GM18858 (cell line): Measurements from ENCODE around the gene CD1E.
"Not testable (repeated sequence)": the region's sequence is repeated elsewhere in the genome, so short reads cannot be mapped to it uniquely, and the experiment has no call there.

Experiments
- ATAC-seq: cut with Tn5 transposase; IDR thresholded peaks from one replicate; pipeline ENCODE4 v1.9.1; 2021; ENCODE audit not compliant: unreplicated experiment

The CD1E gene

GRCh38 chr1:158362482-158362881, 8.8 kb downstream of the CD1E start:
- ATAC-seq, result no peak

DNA sequence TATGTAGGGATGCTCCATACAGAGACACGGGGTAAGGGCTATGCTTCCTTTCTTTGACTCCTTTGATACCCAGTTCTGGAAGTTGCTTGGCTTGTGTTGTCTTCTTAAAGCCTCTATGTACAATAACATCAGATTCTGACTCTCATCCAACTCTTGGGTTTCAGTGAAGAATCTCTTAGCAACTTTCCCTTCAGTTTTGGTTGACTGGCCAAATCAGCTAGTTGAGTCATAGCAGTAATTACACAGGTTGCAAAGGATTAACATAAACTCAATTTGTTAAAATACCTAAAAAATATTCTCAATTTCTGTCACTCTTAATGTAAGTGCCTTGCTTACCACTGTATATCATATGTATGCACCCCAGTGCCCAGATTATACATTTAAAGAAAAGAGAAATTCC, 9.2 kb downstream of the CD1E start:
- ATAC-seq, result no peak

DNA sequence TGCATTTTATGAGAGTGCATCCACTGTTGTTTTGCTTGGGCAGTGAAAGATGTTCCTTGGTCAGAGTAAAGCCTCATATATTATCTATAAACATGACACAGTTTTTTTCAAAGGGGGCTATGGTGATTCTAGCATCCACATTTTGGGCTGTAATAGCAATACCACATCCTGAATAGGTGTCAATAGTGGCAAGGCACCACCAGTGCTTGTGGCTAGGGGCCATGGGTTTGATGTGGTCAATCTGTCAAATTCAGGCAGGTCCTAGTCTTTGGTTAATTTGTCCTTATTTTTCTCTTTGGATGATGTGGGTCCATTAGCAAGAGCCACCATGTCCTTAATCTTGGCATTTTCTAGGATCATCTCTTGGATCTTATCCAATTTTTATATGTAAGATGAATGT, 13.1 kb downstream of the CD1E start:
- ATAC-seq, result no peak

GRCh38 chr1:158371188-158371953, 17.7 kb downstream of the CD1E start:
- peak; percentile 96 for ATAC-seq

DNA sequence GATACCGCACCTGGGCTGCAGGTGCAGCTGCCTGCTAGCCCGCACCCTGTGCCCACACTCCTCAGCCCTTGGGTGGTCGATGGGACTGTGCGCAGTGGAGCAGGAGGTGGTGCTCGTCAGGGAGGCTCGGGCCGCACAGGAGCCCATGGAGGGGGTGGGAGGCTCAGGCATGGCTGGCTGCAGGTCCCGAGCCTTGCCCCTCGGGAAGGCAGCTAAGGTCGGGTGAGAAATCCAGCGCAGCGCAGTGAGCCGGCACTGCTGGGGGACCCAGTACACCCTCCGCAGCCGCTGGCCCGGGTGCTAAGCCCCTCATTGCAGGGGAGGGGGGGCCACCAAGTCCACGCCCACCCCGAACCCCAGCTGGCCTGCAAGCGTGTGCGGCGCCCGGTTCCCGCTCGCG, 20.4 kb downstream of the CD1E start:
- not testable (repeated sequence) for ATAC-seq

DNA sequence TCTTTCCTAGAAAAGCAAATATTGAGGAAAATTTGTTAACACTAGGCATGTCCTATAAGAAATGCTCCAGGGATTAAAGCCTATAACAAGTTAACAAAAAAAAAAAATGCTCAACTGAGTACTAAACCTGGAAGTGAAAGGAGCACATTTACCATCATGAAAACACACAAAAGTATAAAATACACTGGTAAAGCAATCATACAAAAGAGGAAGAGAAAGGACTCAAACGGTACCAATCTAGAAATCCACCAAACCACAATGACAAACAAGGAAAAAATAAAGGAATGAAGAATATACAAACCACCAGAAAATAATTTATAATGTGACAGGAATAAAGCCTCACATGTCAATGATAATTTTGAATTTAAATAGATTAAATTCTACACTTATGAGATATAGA, 21.2 kb downstream of the CD1E start:
- ATAC-seq, result no peak

DNA sequence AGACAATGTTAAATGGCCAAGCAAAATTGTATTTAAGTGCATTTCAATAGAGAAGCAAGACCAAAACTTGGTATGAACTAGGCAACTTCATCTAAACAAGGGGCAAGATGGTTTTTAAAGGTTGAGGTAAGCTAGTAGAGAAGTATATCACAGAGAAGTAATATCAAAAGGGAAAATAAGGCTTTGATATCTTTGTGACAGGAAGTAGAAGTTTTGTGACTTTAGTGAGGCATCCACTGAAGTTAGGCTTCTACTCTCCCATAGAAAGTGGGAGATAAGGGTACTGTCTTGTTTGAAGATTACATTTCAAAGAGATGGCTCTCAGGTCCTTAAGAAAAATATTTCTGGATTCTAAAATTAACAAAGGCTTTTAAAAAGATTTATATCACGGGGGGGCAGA, 36.6 kb downstream of the CD1E start:
- no peak for ATAC-seq

DNA sequence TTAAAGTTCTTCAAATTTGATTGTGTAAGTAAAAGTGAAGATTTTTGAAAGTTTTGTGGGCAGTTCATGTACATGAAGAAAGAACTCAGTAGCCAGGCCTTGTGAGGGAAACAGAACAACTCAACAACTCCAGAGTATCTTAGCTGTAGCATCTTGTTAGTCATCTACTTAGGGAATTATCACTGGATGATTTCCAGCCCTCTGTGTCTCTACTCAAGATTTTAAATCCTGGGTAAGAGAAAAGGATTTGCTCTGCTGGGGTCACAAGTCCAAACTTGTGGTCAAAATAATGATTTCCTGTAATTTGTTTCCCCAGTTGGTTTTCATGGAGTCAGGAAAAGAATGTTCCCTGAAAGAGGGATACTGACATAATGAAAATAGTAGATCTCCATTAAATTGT, 37.4 kb downstream of the CD1E start:
- ATAC-seq, result no peak

DNA sequence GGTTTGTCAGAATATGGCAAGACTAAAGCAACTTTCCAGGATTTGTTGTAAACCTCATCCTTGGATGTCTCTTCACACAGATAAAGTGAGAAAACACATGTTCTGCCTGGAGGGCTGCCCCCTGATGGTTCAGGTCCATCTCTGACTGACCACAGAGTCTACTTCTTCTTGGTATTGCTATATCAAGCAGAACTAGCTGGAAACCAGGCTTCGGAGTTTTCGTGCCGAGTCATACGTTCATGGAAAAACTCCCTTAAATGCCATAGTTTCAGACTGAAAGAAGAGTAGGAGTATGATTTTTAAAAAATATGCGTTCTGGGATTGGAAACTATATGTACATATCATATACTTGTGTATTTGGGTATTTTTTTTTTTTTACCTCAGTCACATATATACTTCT, 39.8 kb downstream of the CD1E start:
- no peak for ATAC-seq

GRCh38 chr1:158396646-158397045, 43.0 kb downstream of the CD1E start:
- ATAC-seq, result no peak

DNA sequence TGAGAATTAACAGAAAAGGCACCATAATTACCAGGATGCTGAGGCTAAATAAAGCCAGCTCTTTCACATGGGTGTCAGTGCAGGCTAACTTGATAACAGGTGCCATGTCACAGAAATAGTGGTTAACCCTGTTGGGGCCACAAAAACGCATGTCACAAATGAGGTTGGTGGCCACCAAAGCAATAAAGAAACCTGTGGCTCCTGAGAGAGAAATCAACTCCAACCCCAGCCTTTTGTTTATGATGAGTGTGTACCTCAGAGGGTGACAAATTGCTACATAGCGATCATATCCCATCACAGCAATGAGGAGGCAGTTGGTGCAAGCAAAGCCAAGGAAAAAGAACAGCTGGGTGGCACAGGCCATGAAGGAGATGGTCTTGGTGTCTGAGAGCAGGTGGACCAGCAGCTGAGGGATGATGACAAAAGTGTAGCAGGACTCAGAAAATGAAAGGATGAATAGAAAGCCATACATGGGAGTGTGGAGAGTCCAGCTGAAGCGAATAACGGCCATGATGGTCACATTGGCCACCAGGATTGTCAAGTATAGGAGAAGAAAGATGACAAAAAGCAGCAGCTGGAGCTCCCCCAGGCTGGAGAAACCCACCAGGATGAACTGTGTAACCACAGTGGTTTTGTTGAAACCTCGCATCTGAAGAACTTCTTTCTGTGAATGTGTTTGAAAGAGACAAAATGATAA, 45.3 kb downstream of the CD1E start, which contains the start of gene OR10T2:
OR10T2 (minus strand) TSS at position 649 of the 697 bp plus-strand sequence; CDS start at position 649, 0 bp downstream.
- ATAC-seq, result no peak

DNA sequence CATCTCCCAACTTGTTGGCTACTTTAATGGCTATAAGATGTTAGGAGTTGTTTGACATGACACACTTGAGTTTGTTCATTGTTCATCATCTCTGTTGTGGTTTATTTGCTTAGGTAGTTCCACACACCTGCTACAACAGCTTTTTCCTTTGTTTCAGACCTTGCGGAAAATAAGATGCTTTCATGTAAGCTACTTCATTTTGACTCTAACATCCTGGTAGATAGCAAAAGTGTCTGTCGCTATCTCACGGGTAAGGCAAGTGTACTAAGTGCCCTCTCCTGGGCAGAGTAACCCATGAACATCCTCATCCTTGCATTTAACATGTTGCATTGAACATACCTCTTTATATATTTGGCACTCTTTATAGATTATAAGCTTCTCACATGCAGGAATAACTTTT, 47.2 kb downstream of the CD1E start:
- no peak for ATAC-seq

DNA sequence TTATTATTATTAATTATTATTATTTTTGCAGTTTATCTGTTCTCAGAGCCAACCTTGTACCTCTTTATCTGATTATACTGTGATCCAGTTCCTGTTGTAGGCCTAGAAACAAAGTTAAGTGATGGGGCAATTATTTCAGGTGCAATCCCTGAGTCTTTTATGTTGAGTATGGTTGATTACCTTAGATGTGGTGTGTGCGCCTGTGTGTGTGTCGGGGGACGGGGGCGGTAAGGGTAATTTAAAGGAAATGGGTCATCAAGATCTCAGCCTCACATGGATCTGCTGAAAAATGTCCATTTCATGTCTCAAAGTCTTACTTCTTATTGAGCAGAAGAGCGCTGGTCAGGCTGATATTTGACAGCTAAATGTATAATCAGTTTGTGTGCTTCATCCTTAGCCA, 53.4 kb downstream of the CD1E start:
- ATAC-seq, result no peak
